Erythroblast (primary cell): ENCODE results near the gene G6PC2.

Experiments
- GATA1 ChIP-seq: IDR thresholded peaks from 2 replicates; pipeline ENCODE4 v1.6.1; 2011; ENCODE audit warnings: low read depth, mild to moderate bottlenecking, control low read depth, low read length, moderate library complexity
- POLR2A ChIP-seq: IDR thresholded peaks from 2 replicates; pipeline ENCODE4 v1.6.1; 2011; ENCODE audit warnings: mild to moderate bottlenecking, low read length

GRCh38 chr2:168897449-168897848, 3.6 kb upstream of the G6PC2 start:
- TF ChIP-seq POLR2A (no peak), GATA1 (no peak)
